GM18909 (cell line): ENCODE results near the gene TFCP2.
A peak's percentile ranks its signal among the peaks of the same experiment; 100 is the strongest.
"Not testable (repeated sequence)": the region's sequence is repeated elsewhere in the genome, so short reads cannot be mapped to it uniquely, and the experiment has no call there.

Experiments used
- ATAC-seq: cut with Tn5 transposase; IDR thresholded peaks from one replicate; pipeline ENCODE4 v1.9.1; 2021; ENCODE audit warnings: mild to moderate bottlenecking; ENCODE audit not compliant: unreplicated experiment, poor library complexity

The TFCP2 gene

GRCh38 chr12:51085757-51086156, 87.2 kb downstream of the TFCP2 start:
- no peak for ATAC-seq

- ATAC-seq: peak; percentile 98
These were observed 89.7 kb downstream of the TFCP2 start, which contains the start of gene CSRNP2 for GRCh38 chr12:51083126-51083833. TSS of gene CSRNP2 (minus strand) at chr12:51083596. CDS start at chr12:51076561, 7,035 bp downstream.

- no peak for ATAC-seq
These were observed 90.3 kb downstream of the TFCP2 start for GRCh38 chr12:51082561-51083125.

DNA sequence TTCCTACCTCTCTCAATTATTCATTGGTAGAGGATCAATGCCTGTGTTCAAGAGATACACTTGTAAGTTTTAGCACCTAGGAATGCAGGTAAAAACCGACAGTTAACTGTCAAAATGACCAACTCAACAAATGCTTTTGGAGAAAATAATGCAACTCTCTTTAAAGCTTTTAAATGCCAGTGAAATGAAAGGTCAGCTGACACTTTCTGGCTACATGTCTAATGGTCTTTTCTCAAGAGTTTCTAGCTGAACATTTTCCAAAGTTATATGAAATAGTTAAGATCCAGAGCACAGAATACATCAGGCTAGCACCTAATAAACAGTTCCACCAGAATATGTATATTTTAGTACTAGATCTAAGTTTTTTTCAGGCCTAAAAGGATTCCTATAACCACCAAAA, 91.5 kb downstream of the TFCP2 start:
- no peak for ATAC-seq

GRCh38 chr12:51080136-51080535, 92.8 kb downstream of the TFCP2 start:
- ATAC-seq: no peak

- ATAC-seq: not testable (repeated sequence)
These were observed 94.1 kb downstream of the TFCP2 start for GRCh38 chr12:51078866-51079265.

DNA sequence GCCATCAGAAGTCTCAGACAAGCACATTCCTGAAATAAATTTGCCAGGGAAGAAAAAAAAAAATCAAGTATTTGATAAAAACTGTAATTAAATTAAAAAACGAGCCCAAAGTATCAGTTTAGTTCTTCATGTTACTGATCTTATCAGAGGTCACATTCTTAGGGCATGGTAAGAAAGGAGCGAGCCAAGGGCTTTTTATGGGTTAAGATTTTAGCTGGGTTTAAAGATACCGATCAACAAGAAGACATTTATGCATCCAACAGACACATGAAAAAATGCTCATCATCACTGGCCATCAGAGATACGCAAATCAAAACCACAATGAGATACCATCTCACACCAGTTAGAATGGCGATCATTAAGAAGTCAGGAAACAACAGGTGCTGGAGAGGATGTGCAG, 94.6 kb downstream of the TFCP2 start:
- not testable (repeated sequence) for ATAC-seq

GRCh38 chr12:51077930-51078329, 95.0 kb downstream of the TFCP2 start:
- ATAC-seq: no peak

DNA sequence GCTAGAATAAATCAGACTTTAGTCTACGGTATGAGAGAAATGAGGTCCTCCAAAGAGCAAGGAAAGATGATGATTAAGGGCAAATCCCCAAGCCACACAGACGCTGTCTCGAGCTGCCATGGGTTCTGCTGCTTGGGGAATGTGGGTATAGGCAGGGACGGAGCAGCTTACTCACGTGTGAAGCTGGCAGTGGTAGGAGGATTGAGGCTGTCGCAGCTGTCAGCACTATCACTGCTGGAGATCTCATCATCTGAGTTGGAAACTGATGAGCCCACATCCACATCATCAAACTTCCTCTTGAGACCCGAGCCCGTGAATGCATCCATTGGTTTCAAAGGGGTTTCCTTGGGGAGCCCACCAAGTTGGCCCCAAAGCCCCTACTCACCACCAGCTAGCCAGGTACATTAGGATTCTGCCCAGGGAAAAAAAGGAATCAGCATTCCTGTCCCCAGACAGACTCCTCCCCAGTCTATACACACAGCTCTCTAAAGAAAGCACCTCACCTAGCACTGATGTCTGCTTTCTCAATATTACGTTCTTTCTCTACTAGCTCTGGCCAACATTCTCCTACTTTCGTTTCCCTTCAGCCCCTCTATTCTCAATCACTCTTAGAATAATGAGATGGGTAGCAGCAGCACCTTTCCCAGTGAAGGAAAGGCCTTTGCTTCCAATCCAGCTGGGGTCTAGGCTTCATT, 96.6 kb downstream of the TFCP2 start:
- ATAC-seq: no peak

DNA sequence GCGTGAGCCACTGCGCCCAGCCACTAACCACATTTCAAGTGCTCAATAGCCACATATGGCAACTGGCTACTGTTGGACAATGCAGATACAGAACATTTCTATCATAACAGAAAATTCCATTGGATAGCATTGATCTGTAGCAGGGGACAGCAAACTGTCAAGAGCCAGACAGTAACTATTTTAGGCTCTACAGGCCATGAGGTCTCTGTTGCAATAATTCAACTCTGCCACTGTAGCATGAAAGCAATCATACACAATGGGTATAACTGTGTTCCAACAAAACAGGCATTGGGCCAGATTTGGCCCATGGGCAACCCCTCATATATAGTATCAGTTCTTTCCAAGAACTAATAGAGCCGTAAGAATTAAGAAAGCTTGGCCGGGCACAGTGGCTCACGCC, 97.5 kb downstream of the TFCP2 start:
- ATAC-seq: no peak

DNA sequence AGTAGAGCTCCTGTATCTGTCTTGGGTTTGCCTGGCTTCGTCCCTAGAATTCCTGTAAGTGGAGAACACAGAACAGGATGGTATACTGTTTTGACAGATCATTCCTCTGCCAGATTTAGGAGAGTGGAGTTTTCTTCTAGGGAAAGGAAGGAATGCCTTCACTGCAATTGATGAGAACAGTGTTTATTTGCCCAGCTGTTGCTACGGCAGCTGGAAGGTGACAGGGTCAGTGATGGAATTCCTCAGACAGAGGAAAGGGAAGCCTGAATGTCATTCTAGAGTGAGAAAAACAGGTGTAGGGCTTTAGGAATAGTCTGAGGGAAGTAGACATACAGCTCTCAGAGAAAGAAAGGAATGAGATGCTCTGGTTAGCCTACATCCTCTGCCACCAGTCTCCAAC, 101.3 kb downstream of the TFCP2 start:
- no peak for ATAC-seq

DNA sequence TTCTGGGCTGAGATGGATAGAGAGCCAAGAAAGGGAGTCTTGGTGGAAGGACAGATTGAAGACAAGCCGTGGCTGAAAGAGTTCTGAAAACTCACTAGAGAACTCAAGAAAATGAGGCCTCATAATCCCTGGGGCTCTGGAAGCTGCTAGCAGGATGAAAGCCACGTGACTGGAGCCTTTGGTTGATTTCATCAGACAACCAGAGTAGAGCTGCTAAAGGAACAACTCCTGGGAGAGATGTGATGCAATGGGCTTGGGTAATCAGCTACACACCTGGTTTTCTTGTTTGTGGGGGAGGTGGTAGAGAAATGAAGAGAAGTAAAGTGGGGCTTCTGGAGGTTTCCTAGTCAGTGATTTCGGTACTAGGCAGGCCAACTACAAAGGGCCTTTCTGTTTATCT, 102.9 kb downstream of the TFCP2 start:
- ATAC-seq: no peak

GRCh38 chr12:51067771-51068170, 105.2 kb downstream of the TFCP2 start:
- no peak for ATAC-seq

- no peak for ATAC-seq
These were observed 105.7 kb downstream of the TFCP2 start for GRCh38 chr12:51067229-51067628.

- no peak for ATAC-seq
These were observed 107.4 kb downstream of the TFCP2 start for GRCh38 chr12:51065530-51065929.

DNA sequence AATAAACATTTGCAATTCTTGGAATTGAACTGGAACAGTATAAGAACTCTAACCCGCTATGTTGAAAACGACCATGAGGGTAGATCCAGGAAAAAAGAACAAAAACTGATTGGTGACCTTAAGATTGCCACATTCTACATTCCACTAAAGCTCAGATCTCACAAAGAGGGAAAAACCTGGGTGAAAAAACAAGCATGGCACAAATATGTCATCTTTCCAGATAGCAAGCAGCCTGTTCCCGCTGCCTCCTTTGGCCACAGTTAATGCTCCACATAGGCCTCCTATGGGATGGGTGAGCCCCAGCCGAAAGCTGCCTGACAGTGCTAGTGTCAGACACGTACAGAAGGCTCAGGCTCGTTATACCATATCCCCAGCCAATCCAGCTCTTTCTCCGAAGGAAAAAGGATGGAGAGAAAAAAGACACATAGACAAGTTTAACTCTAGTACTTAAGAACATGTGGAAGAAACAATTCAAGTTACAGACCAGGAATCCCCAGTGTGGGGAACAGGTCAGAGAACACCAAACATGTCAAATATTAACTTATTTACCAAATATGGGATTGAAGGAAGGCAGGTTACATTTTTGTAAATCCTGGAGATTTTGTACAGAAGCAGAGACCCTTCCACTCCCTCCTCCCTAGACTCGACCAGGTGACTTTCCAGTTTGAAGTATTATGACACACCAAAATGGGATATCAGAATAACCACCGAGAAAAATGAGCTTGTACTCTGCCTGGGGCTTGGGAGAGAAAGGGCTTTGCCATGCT, 110.1 kb downstream of the TFCP2 start:
- no peak for ATAC-seq

- no peak for ATAC-seq
These were observed 113.8 kb downstream of the TFCP2 start for GRCh38 chr12:51059086-51059485.

GRCh38 chr12:51056242-51056641, 116.7 kb downstream of the TFCP2 start:
- no peak for ATAC-seq

GRCh38 chr12:51055060-51055459, 117.9 kb downstream of the TFCP2 start:
- ATAC-seq: no peak

DNA sequence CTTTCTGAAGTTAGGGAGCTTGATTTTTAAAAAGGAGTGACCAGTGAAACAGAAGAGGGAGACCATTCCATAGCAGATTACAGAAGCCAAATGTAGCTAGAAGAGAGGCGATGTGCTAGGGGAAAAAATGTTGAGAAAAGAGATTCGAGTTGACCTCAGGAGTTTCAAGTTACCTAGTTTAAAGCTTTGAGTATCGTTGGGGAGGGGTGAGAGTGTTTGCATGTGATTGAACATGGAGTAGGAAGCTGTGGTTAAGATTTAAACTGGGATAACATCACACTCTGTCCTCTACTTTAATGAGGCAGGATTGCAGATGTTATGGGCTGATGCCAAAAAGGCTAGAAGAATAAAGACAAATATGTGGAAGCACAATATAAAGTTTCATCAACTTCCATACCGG, 121.1 kb downstream of the TFCP2 start:
- no peak for ATAC-seq

GRCh38 chr12:51049525-51049924, 123.4 kb downstream of the TFCP2 start:
- no peak for ATAC-seq
